ENCODE data around the gene RBMS3.
"Not testable (repeated sequence)": the region's sequence is repeated elsewhere in the genome, so short reads cannot be mapped to it uniquely, and the experiment has no call there.

The RBMS3 gene

GRCh38 chr3:29481969-29482767 lies 201.3 kb downstream of the RBMS3 start:
- DNase-seq (ENCODE audit: low read depth in 2 of 2) = no peak

- no peak for DNase-seq (ENCODE audit: low read depth in 2 of 2)
These were observed 203.8 kb downstream of the RBMS3 start for GRCh38 chr3:29484633-29485032.

DNA sequence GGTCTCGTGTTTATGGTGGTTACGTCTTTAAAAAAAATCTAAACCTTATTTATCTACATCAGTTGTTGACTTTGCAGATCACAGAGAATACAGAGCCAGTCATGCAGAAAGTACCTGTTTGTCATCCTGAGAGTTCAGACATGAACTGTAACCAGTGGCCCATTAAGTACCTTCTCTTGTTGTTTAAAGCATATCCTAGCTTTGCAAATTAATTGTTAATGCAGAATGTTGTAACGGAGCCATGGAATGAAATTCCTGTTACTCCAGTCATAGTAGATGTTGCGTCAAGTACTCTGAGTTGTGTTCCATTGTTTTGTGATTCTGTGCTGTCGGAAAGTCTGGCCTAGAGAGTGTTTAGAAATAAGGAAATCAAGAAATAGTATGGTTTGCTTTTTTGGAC lies 205.2 kb downstream of the RBMS3 start:
- no peak for DNase-seq (ENCODE audit: low read depth in 2 of 2)

GRCh38 chr3:29486917-29487316 lies 206.0 kb downstream of the RBMS3 start:
- no peak for DNase-seq (ENCODE audit: low read depth in 2 of 2)

GRCh38 chr3:29488922-29489321 lies 208.1 kb downstream of the RBMS3 start:
- DNase-seq (ENCODE audit: low read depth in 2 of 2) = no peak

- no peak for DNase-seq (ENCODE audit: low read depth in 2 of 2)
These were observed 212.2 kb downstream of the RBMS3 start for GRCh38 chr3:29493109-29493508.

GRCh38 chr3:29494305-29495036 lies 213.6 kb downstream of the RBMS3 start:
- DNase-seq (ENCODE audit: low read depth in 2 of 2) = no peak

DNA sequence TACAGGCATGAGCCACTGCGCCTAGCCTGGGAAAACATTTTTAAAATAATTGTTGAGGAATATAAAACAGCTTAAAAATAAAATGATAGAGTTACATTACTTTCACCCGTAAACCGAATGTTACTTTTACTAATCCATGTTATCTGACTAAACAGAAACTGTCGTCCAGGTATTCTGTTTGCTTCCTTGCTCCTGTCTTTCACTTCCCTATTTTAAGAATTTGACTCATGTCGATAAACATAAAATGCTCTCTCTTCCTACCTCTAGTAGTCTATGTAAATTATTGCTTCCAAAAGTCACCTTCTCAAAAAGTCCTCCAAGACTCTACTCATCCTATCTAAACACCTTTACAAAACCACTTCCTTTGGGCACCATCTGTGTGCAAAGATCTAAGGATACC lies 216.4 kb downstream of the RBMS3 start:
- DNase-seq (ENCODE audit: low read depth in 2 of 2) = no peak

- no peak for DNase-seq (ENCODE audit: low read depth in 2 of 2)
These were observed 221.9 kb downstream of the RBMS3 start for GRCh38 chr3:29502771-29503170.

- no peak for DNase-seq (ENCODE audit: low read depth in 2 of 2)
These were observed 222.4 kb downstream of the RBMS3 start for GRCh38 chr3:29503314-29503713.

- no peak for DNase-seq (ENCODE audit: low read depth in 2 of 2)
These were observed 223.1 kb downstream of the RBMS3 start for GRCh38 chr3:29503958-29504357.

DNA sequence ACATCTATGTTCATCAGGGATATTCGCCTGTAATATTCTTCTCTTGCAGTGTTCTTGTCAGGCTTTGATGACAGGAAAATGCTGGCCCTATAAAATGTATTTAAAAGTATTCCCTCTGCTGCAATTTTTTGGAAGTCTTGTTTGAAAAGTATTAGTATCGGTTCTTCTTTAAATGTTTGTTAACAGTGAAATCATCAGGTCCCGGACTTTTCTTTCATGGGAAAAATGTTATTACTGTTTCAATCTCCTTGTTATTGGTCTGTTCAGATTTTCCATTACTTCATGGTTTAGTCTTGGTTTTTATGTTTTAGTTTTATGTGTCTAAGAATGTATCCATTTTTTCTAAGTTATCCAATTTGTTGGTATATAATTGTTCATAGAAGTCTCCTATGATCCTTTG lies 225.6 kb downstream of the RBMS3 start:
- DNase-seq (ENCODE audit: low read depth in 2 of 2) = no peak

GRCh38 chr3:29511701-29512100 lies 230.8 kb downstream of the RBMS3 start:
- DNase-seq (ENCODE audit: low read depth in 2 of 2) = no peak

DNA sequence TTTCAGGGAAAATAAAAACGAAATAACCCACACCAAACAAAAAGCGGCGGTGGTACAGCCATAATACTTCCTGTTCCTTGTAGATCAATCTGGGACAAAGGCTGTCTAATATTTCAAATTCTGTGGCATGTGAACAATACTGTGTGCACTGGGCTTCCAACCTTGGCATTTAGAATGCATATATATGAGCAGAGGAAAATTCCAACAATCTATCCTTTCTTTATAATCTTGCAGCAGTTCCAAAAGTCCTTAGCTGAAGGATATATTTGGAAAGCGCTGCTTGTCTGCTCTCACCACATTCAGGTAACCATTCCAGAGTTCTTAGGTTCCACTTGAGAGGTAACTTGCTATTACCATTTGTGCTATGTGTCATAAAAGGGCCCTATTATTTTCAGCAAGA lies 231.8 kb downstream of the RBMS3 start:
- DNase-seq (ENCODE audit: low read depth in 2 of 2) = no peak

DNA sequence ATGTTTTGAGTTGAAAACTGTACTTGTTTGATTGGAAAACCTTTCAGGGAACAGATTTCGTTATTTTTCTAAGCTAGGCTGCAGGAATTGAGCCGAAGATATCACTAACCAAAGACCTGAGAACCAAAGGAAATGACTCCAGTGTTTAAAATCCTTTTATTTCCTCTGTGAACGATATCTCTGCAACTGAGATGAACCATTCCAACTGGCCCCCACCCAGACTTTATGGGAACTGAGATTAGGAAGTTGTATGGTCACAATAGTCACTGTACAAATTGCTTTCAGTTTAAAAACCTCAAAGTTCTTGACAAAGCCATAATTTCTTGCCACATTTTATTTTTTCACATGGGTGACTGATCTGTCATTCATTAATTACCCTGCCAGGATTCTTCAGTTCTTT lies 232.4 kb downstream of the RBMS3 start:
- DNase-seq (ENCODE audit: low read depth in 2 of 2) = no peak

DNA sequence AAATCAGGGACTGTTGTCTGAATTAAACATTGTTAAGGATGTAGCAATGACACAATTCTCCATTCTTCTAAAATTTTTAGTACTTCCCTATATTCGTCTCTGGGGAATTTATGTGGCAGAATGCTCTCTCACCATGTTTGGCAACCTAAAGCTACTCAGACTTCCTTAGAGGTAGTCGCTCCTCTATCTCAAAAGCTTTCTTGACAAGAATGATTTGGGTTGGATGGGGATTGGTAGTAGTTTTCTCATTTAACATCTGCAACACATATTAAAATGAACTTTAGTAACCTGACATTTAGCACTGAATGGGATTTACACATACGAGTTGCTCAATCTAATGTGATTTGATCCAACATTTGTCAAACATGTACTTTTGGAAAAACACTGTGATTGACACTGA lies 233.3 kb downstream of the RBMS3 start:
- no peak for DNase-seq (ENCODE audit: low read depth in 2 of 2)

DNA sequence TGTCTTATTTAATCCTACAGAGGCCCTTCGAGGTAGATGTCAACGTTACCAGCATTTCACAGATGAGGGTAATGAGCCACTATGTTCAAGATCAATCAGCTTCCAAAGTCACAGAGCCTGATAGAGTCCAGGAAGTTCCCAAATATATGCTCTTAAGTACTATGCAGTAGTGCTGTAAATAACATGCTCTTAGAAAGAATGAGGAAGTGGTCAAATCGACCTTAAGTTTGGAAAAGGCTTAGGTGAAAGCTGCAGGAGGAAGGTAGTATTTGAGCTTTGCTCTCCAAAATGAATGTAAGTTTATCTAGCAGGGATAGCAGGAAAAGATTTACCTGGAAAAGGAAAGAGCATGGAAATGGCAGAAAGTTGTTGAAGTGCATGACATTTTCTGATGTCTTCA lies 234.0 kb downstream of the RBMS3 start:
- no peak for DNase-seq (ENCODE audit: low read depth in 2 of 2)

DNA sequence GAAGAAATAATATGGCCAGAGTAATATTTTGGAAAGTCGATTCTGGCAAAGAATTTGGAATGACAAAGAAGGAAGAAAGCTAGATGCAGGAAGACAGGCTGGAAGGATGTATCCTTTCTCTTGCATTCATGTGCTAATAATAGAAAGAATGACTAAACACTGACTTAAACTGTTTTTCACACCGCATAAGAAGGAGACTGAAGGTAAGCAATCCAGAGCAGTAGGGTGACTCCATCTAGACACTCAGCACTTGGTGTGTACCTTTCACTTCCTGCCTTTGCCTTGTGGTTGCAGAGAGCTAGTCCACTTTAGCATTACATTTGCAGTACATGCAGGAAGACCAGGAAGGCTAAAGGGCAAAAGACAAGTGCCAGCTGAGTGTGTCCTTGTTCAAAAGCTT lies 234.6 kb downstream of the RBMS3 start:
- no peak for DNase-seq (ENCODE audit: low read depth in 2 of 2)

DNA sequence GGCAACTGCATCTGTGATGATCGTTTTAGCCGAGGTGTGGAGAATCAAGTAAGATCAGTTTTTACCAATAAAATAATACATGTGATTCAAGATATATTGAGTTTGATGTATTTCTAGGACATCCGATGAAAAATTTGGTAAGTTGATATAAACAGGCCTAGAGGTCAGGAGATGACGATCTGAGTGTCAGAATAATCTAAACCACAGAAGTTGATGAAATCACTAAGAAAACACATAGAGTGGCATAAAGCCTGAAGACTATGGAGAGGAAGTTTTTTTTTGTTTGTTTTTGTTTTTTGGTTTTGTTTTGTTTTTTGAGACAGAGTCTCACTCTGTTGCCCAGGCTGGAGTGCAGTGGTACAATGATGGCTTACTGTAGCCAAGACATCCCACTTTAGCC lies 235.3 kb downstream of the RBMS3 start:
- no peak for DNase-seq (ENCODE audit: low read depth in 2 of 2)

DNA sequence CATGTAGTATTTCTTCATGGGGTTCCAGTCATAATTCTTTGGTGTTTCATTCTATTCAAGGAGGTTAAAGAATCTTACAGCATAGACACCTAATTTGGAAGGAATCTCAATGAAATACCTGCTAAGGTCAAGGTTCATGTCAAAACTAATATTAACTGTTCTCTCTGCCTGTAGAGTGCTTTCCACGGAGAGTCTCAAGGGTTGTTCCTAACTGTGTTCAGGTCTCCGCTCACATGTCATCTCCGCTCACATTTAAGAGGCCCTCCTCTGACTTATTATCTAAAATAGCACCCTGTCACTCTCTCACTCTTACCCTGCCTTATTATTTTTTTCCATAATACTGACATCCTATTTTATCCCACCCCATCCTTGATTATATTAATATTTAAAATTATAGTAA lies 239.9 kb downstream of the RBMS3 start:
- no peak for DNase-seq (ENCODE audit: low read depth in 2 of 2)

- no peak for DNase-seq (ENCODE audit: low read depth in 2 of 2)
These were observed 240.4 kb downstream of the RBMS3 start for GRCh38 chr3:29521293-29521692.

DNA sequence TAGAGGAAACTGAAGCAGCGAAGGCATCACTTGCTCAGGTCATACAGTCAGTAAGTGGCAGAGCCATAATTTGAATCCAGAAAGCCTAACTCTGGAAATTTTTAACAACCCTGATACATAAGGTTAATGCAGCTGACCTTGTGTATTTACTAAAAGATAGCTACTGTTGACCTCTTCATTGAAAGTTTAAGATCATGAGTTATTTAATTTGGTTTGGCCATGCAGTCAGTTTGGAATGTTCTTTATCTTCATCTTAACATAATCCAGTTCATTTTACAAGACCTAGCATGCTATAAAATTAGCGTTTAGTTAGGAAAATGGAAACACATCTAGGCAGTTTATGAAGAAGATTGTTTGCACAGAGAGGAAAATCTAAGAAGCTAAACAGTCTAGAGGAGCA lies 240.9 kb downstream of the RBMS3 start:
- no peak for DNase-seq (ENCODE audit: low read depth in 2 of 2)

GRCh38 chr3:29524433-29524832 lies 243.6 kb downstream of the RBMS3 start:
- not testable (repeated sequence) for DNase-seq (ENCODE audit: low read depth in 2 of 2)
